GM23338 (cell line): ENCODE measurements around the gene ITGA3.

Experiments
- CREB1 ChIP-seq: fragments of 250-450 bp; sonication (Bioruptor Pico); IDR thresholded peaks from 2 replicates; pipeline ENCODE4 v1.5.0; 2020; ENCODE audit warnings: low read depth, mild to moderate bottlenecking, moderate library complexity
- CTCF ChIP-seq, 2 experiments: fragments of 200-600 bp in 1 of 2; sonication (generic) in 1 of 2; conservative IDR thresholded peaks; 2 replicates each; pipeline versions ENCODE4 v1.5.1 to v1.6.1; 2016 to 2017; ENCODE audit warnings: antibody characterized with exemption in 2 of 2, low read depth in 2 of 2, mild to moderate bottlenecking in 2 of 2, moderate library complexity in 1 of 2
- EZH2 ChIP-seq: fragments of 200-600 bp; sonication (generic); IDR thresholded peaks from one replicate; pipeline ENCODE4 v1.8.0; 2017; ENCODE audit warnings: antibody characterized with exemption, mild to moderate bottlenecking, low read depth; ENCODE audit not compliant: unreplicated experiment
- EZH2phosphoT487 ChIP-seq: fragments of 200-600 bp; sonication (generic); IDR thresholded peaks from one replicate; pipeline ENCODE4 v1.8.1; 2018; ENCODE audit warnings: antibody characterized with exemption; ENCODE audit not compliant: unreplicated experiment
- JUNB ChIP-seq: IDR thresholded peaks from one replicate; pipeline ENCODE4 v1.6.1; 2016; ENCODE audit warnings: antibody characterized with exemption; ENCODE audit not compliant: unreplicated experiment
- POLR2AphosphoS5 ChIP-seq: IDR thresholded peaks from 2 replicates; pipeline ENCODE4 v1.6.1; 2016; ENCODE audit warnings: antibody characterized with exemption, low read depth

DNA sequence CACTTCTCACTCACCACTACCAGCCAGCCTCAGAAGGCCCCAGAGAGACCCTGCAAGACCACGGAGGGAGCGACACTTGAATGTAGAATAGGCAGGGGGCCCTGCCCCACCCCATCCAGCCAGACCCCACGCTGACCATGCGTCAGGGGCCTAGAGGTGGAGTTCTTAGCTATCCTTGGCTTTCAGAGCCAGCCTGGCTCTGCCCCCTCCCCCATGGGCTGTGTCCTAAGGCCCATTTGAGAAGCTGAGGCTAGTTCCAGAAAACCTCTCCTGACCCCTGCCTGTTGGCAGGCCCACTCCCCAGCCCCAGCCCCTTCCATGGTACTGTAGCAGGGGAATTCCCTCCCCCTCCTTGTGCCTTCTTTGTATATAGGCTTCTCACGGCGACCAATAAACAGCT lies 34.2 kb downstream of the ITGA3 start:
- TF ChIP-seq EZH2, result no peak
- no peak for TF ChIP-seq CTCF (conservative IDR thresholded peaks at IDR 0.05; ENCODE audit: low read depth in 2 of 2)
- TF ChIP-seq POLR2AphosphoS5, result no peak
- no peak for TF ChIP-seq JUNB
- TF ChIP-seq CREB1 (CRISPR knock-in tag), result no peak
- TF ChIP-seq EZH2phosphoT487, result no peak
